HG02571 (cell line): ENCODE measurements around the gene ACOT12.
"Not testable (repeated sequence)": the region's sequence is repeated elsewhere in the genome, so short reads cannot be mapped to it uniquely, and the experiment has no call there.

Source experiments
- ATAC-seq: cut with Tn5 transposase; IDR thresholded peaks from one replicate; pipeline ENCODE4 v1.9.1; 2021; ENCODE audit warnings: mild to moderate bottlenecking, moderate library complexity; ENCODE audit not compliant: unreplicated experiment

Gene ACOT12

DNA sequence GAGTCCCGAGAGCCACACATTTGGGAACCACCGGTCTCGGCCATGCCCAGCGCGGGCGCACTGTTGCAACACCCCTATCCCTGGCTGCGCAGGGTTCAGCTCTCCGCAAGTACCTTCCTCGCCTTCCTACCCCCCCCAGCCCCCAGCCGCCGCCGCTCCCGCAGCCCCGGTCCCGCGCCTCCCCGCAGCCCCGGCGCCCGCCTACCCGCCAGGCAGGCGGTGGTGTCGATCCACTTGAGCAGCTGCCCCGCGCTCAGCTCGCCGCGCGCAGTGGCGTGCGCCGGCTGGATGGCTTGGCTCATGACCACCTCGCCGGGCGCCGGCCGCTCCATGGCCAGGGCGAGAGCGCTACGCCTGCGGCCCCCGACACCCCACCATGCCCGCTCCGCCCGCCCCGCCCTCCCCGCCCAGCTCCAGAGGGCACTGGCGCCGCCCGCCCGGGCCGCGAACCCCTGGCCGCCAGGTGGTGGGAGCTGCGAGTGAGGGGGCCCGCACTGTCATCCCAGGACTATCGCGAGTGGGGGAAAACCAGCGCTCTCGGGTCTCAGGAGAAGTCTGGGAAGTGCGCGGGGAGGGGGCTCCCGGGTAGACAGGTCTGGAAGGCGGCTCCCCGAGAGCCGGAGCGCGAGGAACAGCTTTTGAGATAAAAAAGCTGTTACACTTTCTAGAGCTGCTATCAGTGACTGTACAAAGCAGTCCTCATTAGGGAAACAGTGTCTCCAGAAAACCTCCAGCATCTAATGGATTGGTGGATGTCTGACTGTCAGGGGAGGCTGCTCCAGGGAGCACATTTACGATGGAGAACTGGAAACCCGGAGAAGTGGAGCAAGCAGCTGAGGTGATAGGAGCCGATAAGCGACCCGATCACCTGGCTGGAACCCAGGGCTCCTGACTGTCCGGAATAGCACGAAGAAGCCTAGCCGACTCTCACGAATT is at the start of gene ACOT12:
ACOT12 (minus strand) TSS at position 352 of the 936 bp plus-strand sequence; CDS start at position 332, 20 bp downstream.
- no peak for ATAC-seq

DNA sequence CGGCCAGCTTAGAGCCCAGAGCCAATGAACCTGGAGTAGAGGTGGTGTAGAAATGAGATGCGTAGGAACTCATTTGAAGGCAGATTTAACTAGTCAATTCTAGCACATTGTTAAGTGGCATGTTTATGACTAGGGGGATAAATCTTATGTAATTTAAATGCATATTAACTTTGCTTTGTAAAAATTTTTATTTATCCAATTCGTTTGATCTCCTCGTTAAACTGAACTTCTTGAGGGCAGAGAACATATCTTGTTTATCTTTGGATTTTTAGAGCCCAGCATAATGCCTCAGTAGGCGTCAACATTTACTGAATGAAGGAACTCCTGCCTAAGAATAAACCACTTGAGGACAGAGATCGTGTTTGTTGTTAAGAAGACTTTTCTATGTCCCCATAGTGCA is 41.1 kb upstream of the ACOT12 start:
- ATAC-seq: no peak

DNA sequence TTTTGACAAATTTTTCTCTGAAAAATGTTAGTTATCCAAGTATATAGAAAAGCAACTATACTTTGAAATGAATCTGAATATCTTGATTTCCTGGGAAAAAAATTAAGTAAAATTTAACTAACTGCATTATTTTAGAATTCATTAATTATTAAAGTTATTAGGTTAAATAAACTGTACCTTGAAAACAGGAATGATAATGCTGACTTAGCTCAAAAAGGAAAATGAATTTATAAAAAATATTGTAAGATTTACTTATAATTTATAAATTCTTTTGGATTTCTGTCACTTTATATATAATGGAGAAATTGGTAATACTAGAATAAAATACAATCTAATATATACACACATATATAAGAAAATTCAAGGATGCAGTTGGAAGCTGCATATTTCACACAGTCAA is 36.1 kb upstream of the ACOT12 start:
- no peak for ATAC-seq

DNA sequence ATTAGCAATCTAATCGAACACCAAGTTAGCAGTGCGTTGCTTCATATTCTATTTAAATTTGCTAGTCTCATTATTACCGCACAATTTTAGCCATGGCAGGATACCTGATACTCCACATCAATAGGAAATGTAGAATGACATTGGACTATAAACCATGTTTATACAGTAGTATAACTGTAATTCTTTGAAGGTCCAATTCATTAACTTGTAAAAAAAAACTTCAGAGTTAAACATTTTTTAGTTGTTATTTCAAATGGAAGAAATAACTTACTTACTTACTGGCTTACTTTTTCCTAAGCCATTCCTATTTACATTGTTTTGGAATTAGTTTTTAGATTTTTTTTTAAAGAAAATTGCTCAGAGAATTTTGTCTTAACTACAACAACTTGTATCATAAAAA is 35.4 kb upstream of the ACOT12 start:
- no peak for ATAC-seq

DNA sequence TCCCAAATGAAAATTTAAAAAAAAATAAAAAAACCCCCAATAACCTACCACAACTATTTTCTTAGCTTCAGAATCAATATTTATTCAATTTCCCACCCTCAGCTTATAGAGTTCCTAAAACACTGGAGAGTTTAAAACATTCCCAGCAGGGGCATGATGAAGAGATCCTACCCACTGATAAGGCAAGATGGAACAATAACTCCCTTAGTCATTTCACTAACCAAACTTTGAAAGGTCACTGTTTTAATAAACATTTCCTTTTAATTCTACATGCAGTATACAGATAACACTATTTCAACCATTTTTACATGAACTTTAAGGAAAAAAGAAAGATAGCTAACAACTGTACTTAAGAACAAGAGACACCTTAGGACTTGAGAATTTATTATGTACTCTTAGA is 34.9 kb upstream of the ACOT12 start:
- no peak for ATAC-seq

DNA sequence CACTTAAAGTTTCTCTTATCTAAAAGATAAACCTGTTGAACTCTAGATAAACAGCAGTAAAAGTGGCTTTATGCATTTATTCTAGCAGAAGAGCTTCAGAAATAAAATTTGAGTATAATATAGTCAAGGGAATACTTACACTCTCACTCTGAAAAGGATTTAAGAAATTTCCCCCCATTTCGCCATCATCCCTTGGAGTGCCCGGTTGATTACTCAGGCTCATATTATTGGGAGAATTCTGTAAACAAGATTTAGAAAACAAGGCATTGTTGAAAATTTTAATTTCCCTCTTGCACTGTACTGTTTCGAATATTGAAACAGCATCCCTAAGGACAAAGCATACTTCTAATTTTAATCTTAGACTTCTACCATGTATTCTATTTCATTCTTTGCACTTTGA is 34.5 kb upstream of the ACOT12 start:
- ATAC-seq: no peak

DNA sequence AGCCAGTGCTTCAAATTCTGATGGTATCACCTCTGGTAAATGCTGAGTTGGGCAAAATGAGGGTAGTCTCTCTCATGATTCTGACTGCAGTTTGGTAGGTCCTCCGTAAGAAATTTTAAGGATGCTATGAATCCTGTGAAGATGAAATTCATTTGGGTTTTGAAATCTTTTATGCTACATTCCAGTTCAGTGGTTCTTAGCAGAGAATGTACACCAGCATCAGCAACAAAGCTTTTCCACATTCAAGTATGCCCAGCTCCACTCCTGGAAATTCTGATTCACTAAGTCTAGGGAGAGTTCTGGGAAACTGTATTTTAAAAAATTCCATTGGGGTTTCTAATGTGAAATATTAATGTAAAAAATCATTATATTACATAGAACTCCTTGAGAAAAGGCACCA is 33.6 kb upstream of the ACOT12 start:
- ATAC-seq: no peak

DNA sequence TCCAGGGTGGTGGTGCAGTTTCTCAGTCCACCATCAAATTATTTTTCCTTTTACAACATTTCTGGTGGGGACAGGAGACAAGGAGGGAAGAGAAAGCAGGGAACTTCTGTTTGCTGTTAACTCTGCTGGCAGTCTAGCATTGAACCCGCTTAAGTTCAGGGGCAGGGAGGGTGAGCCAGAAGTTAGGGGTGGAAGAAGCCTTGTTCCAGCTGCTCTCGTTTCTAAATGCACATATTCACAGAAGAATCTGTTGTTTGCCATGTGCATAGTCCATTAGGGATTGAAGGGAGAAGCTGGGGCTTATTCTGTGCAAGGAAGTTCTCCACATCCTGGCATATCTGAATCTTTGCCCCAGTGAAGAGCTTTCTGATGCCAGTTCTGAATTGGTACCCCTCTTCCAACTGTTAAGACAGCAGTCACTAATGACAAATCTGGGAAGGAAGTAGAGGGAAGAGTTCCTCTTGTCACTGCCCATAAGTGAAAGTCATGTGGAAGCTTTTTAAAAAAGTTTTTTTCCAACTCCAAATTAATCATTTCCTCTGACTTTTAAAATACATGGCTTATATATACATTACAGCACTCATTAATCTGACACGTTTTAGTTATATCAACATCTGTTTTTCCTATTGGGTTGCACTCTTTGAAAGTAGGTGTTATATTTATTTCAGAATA is 32.6 kb upstream of the ACOT12 start:
- ATAC-seq: no peak

DNA sequence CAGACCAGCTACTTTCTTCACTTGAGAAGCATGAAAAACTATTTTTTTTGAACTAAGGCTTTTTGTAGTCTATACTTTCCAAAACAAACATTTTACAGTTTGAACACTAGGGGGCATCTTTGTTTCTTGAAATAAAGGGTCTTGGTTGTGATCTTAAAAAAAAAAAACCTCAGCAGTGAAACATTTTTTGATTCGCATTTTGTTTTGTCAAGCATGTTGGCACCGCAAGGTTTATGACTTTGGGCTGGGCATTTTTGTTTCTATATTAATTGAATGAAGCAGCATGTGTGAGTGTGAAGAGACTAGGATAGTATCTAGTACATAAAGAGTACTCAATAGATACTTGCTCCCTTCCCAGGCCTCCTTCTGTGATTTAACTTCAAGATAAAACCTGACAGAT is 31.6 kb upstream of the ACOT12 start:
- ATAC-seq: no peak

DNA sequence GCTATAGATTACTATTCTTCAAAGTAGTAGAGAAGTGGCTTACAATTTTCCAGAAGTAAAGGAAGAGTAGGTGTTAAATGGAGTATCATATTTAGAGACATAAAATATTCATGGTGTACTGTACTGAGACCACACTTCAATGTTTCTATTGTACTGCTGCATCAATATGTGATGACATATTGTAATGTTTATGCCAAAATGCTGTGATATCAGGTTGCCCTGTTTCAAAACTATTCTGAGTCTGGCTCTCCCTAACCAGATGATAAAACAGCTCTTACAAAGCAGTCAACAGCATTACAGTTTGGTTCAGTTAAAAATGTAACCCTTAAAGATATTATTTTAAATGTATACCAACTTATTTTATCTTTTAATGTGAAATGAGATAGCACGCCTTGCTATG is 30.8 kb upstream of the ACOT12 start:
- ATAC-seq: no peak

DNA sequence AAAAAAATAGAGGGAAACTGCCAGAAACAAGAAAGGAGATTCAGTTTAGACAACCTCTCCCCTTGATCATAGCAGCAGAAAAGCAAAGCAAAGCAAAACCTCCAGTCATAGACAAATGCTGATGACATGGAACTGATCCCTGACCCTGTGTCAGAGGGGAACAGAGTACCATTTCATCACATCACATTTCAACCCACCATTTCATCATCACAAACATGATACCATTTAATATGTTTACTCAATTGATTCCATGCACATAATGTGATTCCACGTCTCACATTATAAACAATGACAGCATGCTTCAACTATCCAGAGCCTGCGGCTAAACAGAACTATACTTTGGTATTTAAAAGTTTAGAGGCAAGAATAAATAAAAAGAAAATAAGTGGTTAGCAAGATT is 28.7 kb upstream of the ACOT12 start:
- no peak for ATAC-seq

DNA sequence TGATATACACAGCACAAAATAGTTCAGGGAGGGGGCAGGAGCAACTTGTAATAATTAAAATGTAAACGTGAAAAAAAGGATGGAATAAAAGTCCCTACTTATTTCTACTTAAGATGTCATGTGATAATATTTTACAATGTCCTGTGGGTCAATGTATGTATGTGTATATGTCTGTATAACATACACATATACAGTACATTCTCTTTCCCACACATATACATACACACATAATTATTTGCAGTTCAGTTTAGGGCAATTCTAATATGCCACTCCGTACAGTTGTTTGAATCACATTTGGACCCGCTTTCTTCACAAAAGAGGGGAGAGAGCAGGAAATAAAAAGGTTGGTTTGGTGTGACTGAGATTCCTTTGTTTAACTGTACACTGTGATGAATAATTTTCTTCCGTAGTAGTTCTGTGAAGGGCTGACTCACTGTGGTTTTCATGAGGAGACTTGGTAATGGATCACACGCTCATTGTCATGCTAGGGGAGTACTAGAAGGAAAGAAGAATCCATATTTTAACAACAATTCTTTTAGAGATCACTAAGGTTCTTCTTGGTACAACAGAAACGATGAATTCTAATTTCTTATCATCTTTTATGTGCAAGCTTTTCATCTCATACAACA is 26.2 kb upstream of the ACOT12 start:
- no peak for ATAC-seq

DNA sequence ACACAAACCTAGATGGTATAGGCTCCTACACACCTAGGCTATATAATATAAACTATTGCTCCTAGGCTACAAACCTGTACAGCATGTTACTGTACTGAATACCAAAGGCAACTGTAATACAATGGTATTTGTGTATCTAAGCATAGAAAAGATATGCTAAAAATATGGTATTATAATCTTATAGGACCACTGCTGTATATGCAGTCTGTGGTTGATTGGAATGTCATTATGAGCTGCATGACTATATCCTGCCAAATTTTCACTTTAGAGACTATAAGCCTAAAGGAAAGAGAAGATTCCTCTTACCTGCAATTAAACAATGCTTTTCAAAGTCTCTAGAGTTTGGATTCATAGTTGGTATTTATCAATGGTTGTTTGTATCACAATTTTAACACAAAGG is 24.7 kb upstream of the ACOT12 start:
- no peak for ATAC-seq

DNA sequence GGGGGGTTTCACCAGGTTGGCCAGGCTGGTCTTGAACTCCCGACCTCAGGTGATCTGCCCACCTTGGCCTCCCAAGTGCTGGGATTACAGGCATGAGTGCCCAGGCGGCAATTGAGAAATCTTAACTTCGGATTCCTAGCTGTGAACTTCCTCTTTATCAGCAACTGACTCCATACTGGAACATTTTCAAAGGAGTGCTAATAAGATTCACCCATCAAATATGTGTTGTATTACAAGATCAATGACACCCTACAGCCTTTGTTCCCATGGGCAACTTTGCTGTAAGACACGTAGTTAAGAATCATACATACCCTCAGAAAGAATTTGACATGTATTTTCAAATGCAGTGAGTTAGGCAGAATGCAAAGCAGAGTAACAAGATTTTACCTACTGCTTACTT is 23.1 kb upstream of the ACOT12 start:
- ATAC-seq: no peak

DNA sequence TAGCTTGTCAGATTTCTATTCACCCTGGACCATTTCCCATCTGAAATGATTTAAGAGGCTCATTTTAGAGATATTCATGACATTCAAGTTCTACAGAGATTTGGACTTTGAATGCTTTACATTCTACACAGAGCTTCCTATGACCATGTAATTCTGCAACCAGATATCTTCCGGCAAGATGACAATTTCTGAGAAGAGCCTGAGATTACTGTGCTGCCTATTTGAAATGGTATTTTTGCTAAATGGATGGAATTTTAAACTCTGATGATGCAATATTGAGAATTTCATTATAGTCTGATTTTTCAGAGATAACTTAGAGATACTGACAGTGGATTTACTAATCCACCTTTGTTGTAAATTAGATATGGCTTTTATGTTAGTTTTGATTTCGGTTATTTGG is 16.0 kb upstream of the ACOT12 start:
- no peak for ATAC-seq

DNA sequence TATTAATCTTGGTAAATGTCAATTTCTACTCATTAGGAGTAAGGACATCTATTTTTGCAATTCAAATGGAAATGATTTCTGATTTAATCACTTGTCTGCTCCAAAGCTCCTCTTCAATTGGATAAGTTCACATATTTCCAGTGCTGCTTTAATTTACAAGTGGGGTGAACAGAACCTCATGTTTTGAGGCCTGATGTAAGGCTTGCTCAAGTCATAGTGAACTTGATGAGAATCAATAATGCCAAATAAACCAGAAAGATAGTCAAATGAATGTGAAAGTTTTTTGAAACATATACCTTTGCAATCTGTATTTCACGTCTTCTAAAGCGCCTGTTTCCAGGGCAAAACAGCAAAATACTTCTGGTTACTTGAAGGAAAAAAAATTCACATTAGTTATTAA is 15.4 kb upstream of the ACOT12 start:
- ATAC-seq: no peak

DNA sequence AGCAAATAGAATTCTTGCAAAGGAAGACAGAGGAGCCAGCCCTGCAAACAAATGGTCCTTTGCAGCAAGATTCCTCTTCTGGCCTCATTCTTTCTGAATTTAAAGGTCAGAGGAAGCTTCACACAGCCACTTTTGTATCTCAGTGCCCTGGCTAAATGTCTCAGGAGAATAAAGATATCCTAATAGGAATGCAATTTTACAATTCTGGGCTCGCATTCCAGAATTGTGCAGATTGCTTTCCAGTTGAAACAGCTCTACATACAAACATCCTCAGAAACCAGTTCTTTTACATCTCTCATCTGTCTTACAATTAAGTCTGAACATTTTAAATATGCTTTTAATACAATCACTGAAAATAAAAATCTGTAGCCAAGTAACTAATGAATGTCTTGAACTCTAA is 14.6 kb upstream of the ACOT12 start:
- no peak for ATAC-seq

DNA sequence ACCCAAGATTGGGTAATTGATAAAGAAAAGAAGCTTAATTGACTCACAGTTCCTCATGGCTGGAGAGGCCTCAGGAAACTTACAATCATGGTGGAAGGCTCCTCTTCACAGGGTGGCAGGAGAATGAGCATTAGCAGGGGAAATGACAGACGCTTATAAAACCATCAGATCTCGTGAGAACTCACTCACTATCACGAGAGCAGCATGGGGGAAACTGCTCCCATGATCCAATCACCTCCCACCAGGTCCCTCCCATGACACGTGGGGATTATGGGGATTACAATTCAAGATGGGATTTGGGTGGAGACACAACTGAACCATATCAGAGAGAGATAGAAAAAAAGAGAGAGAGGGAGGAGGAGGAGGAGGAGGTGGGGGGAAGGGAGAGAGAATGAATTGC is 13.9 kb upstream of the ACOT12 start:
- not testable (repeated sequence) for ATAC-seq

DNA sequence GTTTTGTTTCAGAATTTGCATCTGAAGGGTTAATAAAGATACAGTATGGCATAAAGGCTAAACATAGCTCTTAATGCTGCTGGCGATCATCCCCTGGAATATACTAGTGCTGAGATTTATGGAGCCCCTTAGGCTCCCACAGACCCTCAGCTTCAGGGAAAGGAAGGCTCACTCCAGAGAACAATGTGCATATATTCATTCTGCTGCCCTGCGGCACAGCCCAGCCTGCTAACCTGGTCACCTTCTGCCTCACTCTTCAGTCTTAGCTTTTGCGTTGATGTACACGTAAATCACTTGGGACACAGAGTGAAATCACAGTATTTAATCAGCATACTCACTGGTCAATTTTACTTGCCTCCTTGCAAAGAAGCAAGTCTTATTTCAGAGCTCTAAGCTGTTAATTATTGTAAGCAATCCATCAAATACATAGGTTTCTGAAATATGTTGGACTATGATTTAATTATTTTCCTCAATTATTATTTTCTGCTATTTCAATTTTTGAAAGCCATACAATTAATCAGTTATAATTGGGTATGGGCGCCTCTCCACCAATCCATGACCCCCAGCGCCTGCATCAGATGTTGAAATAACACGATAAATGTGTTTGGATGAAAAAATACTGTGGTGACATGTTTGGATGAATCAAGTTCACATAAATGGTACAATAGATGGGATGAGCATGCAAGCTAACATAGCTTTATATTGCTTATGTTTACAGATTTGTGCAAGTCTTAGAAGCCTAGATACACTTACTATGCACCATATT is 11.4 kb upstream of the ACOT12 start:
- ATAC-seq: no peak

DNA sequence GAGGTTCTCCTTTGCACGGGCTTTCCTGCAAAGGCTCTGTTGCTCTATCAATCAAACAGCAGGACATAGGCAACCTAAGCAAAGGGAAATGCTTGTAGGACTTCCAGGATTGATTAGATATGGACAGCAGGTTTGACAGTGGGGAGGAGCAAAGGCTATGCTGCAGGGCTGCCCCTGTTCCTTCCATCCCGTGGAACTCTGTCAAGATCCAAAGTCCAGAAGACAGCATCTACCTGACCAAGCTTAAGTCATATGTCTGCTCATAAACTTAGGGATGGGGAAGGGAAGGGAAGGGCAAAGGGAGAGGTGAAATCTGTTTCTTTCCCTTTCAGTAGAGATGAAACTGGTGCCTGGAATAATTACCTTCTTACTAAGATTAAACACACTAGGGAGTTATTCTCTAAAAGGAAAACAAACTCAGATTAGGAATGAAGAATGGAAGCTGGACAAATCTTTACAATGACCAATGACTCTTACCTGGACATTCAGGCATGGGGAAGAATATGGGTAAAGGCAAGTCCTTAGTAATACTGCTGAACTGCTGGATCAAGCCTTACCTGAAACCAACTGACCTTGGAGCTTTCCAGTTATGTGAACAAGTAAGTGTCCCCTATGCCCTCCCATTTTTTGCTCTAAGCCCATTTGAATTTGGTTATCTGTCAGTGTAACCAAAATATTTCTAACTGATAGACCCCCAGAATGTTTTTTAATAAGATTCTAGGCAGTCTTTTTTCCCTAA is 8.4 kb upstream of the ACOT12 start:
- no peak for ATAC-seq
